ENCODE results near the gene ETHE1.

ETHE1 gene

DNA sequence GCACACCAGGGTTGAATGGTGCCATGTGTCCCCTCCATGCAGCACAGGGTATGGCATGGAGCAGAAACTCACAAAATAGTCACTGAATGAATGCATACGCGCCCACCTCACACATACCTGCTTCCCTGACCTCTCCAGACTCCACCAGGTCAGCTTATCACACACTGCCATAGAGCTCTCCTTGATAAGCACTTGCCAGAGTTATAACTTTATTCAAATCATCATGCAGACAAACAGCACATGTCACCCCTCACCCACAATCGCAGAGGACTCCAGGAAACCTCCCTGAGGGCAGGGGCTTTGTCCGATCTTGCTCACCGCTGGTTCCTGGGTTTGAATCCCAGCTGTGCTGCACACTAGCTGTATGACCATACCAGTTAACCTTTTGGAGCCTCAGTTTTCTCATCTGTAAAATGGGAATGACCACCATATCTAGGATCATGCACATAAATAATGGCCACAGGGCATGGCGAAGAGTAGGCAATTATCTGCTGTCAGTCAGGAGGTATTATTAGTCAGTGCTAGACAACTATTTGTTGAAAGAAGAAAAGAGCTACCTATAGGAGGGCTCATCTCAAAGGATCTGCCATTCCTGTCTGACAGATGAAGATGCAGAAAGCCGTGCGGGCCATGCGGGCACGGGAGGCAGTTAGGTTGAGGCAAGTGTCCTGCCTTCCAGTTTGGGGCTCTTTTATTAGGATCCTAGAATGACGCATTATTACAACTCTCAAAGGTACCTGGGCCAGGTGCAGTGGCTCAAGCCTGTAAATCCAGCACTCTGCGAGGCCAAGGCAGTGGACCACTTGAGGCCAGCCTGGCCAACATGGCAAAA, 34.4 kb upstream of the ETHE1 start:
- no peak for DNase-seq (ENCODE audit: low read depth)
- H3K4me3 ChIP-seq (ENCODE audit: low read depth, low read length) = no peak overlapping the region
- TF ChIP-seq CTCF (IDR thresholded peaks at IDR 0.05; ENCODE audit: insufficient read depth, low read depth, low read length, missing control alignments) = no peak

GRCh38 chr19:43560687-43561086, 33.7 kb upstream of the ETHE1 start:
- no peak overlapping the region for H3K4me3 ChIP-seq (ENCODE audit: low read depth, low read length)
- no peak for DNase-seq (ENCODE audit: low read depth)
- TF ChIP-seq CTCF (IDR thresholded peaks at IDR 0.05; ENCODE audit: insufficient read depth, low read depth, low read length, missing control alignments) = no peak

DNA sequence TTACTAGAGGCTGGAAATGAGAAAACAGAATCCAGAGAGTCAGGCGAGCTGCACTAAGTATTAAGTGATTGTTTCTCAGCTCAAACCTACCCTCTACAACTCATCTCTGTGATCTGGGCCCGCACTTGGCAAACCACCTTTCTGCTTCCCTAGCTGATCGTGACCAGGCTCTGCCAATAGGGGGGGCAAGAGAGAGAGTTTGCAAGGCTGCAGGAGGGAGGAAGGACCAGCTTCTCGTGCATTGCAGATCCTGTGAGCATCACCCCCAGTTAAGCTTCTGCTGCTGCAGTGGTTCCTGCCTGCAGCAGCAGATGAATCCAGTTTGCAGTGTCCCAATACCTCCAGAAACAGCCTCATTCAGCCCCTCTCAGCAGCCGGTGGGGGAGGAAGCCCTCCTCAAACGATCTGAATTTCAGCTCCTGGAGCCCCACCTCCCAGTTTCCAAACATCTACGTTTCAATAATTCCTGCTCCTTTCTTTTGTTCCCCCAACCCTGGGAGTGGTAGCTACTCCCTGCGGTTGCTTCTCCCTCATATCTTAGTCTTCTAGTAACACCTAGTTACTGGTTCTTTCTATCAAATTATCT, 28.3 kb upstream of the ETHE1 start:
- H3K4me3 ChIP-seq (ENCODE audit: low read depth, low read length) = no peak overlapping the region
- DNase-seq (ENCODE audit: low read depth) = peak; percentile 80
- TF ChIP-seq CTCF (IDR thresholded peaks at IDR 0.05; ENCODE audit: insufficient read depth, low read depth, low read length, missing control alignments) = peak; percentile 90

- DNase-seq (ENCODE audit: low read depth) = no peak
- no peak overlapping the region for H3K4me3 ChIP-seq (ENCODE audit: low read depth, low read length)
- TF ChIP-seq CTCF (IDR thresholded peaks at IDR 0.05; ENCODE audit: insufficient read depth, low read depth, low read length, missing control alignments) = no peak
Observed at GRCh38 chr19:43554317-43554895, 27.4 kb upstream of the ETHE1 start.

- H3K4me3 ChIP-seq (ENCODE audit: low read depth, low read length) = no peak overlapping the region
- TF ChIP-seq CTCF (IDR thresholded peaks at IDR 0.05; ENCODE audit: insufficient read depth, low read depth, low read length, missing control alignments) = no peak
- DNase-seq (ENCODE audit: low read depth) = no peak
Observed at GRCh38 chr19:43553656-43554055, 26.7 kb upstream of the ETHE1 start.

- DNase-seq (ENCODE audit: low read depth) = no peak
- TF ChIP-seq CTCF (IDR thresholded peaks at IDR 0.05; ENCODE audit: insufficient read depth, low read depth, low read length, missing control alignments) = no peak
- H3K4me3 ChIP-seq (ENCODE audit: low read depth, low read length) = no peak overlapping the region
Observed at GRCh38 chr19:43552616-43553015, 25.6 kb upstream of the ETHE1 start.
